ENCODE data around the gene NUTM2F. TPM values are rescaled to one million over a fixed set of nuclear protein-coding genes. Genes with fewer than 3 reads are reported as not detected.
A peak's percentile ranks its signal among the peaks of the same experiment; 100 is the strongest.
"Not testable (repeated sequence)": the region's sequence is repeated elsewhere in the genome, so short reads cannot be mapped to it uniquely, and the experiment has no call there.

Gene NUTM2F, protein sequence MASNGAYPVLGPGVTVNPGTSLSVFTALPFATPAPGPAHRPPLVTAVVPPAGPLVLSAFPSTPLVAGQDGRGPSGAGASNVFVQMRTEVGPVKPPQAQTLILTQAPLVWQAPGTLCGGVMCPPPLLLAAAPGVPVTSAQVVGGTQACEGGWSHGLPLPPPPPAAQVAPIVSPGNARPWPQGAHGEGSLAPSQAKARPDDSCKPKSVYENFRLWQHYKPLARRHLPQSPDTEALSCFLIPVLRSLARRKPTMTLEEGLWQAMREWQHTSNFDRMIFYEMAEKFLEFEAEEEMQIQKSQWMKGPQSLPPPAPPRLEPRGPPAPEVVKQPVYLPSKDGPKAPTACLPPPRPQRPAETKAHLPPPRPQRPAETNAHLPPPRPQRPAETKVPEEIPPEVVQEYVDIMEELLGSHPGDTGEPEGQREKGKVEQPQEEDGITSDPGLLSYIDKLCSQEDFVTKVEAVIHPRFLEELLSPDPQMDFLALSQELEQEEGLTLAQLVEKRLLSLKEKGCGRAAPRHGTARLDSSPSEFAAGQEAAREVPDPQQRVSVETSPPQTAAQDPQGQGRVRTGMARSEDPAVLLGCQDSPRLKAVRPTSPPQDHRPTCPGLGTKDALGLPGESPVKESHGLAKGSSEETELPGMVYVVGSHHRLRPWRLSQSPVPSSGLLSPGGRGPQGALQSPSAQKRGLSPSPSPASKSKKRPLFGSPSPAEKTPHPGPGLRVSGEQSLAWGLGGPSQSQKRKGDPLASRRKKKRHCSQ
- total RNA-seq = not detected

DNA sequence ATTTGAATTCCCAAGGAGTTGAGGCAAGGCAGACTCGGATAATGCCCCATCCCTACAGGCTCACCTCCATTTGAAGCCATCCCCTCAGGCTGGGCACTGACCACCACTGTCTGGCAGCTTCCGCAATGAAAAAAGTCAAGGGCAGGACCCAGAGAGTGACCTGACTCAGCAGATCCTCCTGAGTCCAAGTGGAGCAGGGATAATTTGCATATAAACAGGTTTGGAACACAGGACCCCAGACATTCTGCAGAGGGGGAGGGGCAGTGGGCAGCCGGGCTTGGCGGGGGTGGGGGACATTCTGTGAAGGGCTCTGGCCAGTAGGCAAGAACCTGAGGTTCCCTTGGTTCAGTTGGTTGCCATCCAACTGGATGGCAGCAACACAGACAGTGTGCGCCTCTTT is at the start of gene NUTM2F:
Gene NUTM2F (minus strand): TSS at position 101 of the 400 bp plus-strand sequence. CDS start 21 bp downstream, at position 80.
- H3K27ac ChIP-seq; intact Hi-C loops (cut with DNase I; ENCODE audit: low total_unique reads); DNase-seq (ENCODE audit: low spot score in 2 of 2): not testable (repeated sequence)

DNA sequence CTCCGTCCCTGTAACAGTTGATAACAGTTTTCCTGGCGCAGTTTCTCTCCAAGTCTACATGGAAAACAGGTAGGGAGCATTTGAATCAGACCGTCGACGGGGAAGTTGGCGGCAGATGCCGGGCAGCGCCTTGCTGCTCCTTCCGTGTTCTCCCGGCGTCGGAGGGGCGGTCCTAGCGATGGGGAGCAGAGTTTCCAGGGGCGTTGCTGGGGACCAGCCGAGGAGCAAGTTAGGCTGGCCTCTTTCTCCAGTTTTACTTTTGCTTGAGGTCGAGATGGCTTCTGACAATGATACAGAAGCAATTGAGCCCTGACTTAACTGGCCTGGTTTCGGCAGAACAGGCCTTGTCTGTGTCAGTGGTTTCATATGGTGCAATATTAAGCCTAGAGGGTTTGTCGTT is 46.8 kb upstream of the NUTM2F start:
- DNase-seq (ENCODE audit: low spot score in 2 of 2); intact Hi-C loops (cut with DNase I; ENCODE audit: low total_unique reads); H3K4me1 ChIP-seq; H3K27me3 ChIP-seq; H3K9me3 ChIP-seq; H3K36me3 ChIP-seq: not testable (repeated sequence)
- H3K27ac ChIP-seq = peak overlapping the region; percentile 71 to 86
- H3K4me3 ChIP-seq = peak overlapping the region; percentile 50 to 77 (median 59)

More for the DNA sequence above, at the start of gene NUTM2F:
- not testable (repeated sequence) for H3K4me3 ChIP-seq, H3K27me3 ChIP-seq, H3K9me3 ChIP-seq, H3K36me3 ChIP-seq, H3K4me1 ChIP-seq

DNA sequence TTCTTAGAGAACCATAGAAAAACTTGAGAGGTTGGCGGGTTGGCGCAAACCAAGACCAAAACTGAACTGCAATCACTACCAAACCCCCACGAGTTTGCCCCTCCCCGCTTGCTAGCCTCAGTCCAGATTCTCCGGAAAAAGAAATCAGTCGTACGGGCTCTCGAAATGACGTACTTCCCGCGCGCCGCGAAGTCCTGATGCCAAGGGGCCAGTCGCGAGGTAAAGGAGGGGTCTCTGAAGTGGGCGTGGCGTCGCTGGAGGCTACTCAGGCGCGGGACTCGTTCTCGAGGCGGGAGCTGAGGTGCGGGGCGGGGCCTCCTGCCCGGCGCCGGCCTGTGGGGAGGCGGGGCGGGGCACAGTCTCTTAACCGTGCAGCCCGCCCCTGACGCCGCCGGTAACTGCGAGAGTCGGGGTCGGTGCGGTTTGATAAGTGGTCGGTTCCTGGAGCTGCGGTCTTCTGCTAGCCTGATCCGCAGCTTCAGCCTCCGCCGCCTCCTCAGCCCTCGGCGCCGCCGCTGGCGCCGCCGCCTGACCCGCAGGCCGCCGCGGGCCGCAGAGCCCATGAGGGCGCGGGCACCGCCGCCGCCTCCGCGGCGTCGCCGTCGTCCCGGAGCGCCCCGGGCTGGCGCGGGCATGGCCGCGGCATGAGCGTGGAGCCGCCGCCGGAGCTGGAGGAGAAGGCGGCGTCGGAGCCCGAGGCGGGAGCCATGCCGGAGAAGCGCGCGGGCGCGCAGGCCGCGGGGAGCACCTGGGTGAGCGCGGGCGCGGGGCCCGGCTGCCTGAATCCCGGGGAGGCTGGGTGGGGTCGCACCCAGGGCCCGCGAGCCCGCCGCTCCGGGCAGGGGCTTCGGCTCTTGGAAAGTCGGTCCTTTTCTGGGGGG is 46.0 kb upstream of the NUTM2F start:
- H3K9me3 ChIP-seq; H3K36me3 ChIP-seq; intact Hi-C loops (cut with DNase I; ENCODE audit: low total_unique reads); H3K27me3 ChIP-seq; H3K4me1 ChIP-seq: not testable (repeated sequence)
- Histone ChIP-seq H3K27ac (peak overlapping the region; percentile 71 to 86), H3K4me3 (peak overlapping the region; percentile 50 to 77 (median 59))
- peak in 1 of 3 donors; percentile 38 for TF ChIP-seq POLR2AphosphoS5 (IDR thresholded peaks at IDR 0.05)
- DNase-seq (ENCODE audit: low spot score in 2 of 2) = peak; percentile 81 to 86

DNA sequence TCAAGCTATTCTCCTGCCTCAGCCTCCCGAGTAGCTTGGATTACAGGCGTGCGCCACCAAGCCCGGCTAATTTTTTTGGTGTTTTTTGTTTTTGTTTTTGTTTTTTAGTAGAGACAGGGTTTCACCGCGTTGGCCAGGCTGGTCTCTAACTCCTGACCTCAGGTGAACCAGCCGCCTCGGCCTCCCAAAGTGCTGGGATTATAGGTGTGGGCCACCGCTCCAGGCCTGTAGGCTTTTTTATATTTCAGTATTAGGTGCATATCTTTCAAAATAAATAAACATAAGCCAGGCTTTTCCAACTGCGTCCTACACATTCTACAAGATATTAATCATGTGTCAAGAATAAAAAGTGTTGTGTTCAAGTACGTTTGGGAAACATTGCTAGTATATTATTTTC is 45.3 kb upstream of the NUTM2F start:
- H3K27me3 ChIP-seq; H3K36me3 ChIP-seq; intact Hi-C loops (cut with DNase I; ENCODE audit: low total_unique reads); DNase-seq (ENCODE audit: low spot score in 2 of 2); H3K4me1 ChIP-seq; H3K9me3 ChIP-seq: not testable (repeated sequence)
- peak overlapping the region; percentile 71 to 86 for H3K27ac ChIP-seq
- H3K4me3 ChIP-seq = peak overlapping the region; percentile 50 to 77 (median 59)

DNA sequence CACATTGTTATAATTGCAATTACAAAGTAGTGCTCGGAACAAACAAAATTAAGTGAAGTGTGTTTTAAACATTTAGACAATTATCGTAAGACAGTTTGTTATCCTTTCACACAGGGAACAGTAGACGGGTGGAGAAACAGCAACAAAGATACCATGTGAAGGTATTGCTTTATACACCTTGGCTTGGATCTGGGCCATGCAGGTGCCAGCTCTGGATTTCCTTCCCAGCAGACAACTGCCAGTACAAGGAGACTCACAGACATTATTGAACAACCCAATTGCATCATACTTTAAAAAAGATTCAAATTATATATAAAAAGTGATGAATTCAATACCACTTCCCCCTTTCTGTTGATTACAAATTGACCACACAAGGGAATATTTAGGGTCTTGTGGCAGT is 41.8 kb upstream of the NUTM2F start:
- H3K9me3 ChIP-seq; intact Hi-C loops (cut with DNase I; ENCODE audit: low total_unique reads); H3K4me1 ChIP-seq; H3K4me3 ChIP-seq; H3K27ac ChIP-seq; H3K36me3 ChIP-seq; DNase-seq (ENCODE audit: low spot score in 2 of 2); H3K27me3 ChIP-seq: not testable (repeated sequence)

DNA sequence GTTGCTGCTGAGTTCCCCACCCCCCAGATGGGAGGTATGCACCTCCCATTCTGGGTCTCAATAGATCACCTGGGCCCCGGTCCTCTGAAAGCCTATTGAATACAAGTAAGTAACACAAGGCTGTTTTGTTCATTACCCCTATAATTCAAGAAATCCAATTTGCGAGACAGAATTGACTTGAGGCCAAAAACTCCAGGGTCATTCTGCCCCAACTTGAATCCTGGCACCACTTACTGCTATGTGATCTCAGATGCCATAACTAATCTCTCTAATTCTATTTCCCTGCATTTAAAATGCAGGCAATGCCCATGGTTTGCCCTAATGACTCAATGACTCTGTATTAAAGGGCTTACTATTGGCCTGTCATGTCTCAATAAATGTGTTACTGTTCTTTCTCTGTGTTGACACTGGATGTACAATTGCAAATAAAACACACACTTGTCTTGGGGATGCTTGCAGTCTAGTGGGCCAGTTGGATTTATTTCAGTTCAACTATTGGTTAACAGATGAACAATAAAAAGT is 35.7 kb upstream of the NUTM2F start:
- H3K27ac ChIP-seq; H3K27me3 ChIP-seq; H3K36me3 ChIP-seq; H3K9me3 ChIP-seq; H3K4me3 ChIP-seq; H3K4me1 ChIP-seq; DNase-seq (ENCODE audit: low spot score in 2 of 2); intact Hi-C loops (cut with DNase I; ENCODE audit: low total_unique reads): not testable (repeated sequence)

DNA sequence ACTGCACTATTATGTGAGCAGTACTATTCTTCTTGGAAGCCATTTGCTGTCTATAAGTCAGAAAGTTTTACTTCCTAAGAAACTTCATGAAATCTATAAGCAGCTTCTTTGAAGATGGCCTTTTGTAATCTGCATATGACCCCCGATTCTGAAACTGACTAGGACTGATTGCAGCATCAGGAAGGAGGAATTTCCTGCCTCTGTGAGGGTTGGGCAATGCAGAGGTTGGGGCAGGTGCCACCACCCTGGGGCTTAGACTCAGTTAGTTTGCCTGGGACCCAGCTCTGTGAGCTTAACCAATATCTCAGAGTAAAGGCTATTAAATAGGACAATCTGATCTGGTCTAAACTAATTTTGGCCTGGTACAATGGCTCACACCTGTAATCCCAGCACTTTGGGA is 28.7 kb upstream of the NUTM2F start:
- H3K36me3 ChIP-seq; H3K27ac ChIP-seq; DNase-seq (ENCODE audit: low spot score in 2 of 2); H3K4me3 ChIP-seq; H3K27me3 ChIP-seq; H3K9me3 ChIP-seq; H3K4me1 ChIP-seq; intact Hi-C loops (cut with DNase I; ENCODE audit: low total_unique reads): not testable (repeated sequence)

DNA sequence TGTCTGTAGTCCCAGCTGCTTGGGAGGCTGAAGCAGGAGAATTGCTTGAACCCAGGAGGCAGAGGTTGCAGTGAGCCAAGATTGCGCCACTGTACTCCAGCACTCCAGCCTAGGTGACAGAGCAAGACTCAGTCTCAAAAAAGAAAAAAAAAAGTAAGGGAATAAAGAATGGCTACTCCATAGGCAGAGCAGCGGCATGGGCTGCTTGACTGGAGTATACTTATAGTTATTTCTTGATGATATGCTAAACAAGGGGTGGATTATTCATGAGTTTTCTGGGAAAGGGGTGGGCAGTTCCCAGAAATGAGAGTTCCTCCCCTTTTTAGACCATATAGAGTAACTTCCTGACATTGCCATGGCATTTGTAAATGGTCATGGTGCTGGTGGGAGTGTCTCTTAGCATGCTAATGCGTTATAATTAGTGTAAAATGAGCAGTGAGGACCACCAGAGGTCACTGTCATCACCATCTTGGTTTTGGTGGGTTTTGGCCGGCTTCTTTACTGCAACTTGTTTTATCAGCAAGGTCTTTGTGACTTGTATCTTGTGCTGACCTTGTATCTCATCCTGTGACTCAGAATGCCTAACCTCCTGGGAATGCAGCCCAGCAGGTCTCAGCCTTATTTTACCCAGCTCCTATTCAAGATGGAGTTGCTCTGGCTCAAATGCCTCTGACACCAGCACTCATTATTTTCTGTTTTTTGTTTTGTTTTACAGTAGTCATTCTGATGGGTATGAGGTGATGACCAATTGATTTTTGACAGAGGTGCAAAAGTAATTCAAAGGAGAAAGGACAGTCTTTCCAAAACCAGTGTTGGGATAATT is 23.7 kb upstream of the NUTM2F start:
- H3K27ac ChIP-seq; H3K27me3 ChIP-seq; DNase-seq (ENCODE audit: low spot score in 2 of 2); H3K4me3 ChIP-seq; H3K36me3 ChIP-seq; H3K9me3 ChIP-seq; intact Hi-C loops (cut with DNase I; ENCODE audit: low total_unique reads); H3K4me1 ChIP-seq: not testable (repeated sequence)

DNA sequence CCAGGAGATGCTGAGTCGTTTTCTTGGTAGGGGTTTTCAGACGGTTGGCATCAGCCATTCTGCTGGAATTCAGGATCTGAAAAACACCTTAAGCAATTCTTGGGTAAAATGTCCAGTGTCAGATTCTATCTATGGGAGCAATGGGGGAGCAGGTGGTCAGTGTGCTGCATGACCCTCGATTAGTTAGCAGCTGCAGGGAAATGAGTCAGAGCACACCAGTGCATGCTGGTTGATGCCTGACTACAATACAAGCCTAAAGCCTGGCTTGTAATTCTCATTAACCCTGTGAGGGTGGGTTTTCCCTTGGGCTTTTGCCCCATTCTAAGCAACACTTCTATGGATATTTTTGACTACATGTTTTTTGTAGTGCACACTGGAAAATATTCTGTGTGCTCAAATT is 20.3 kb upstream of the NUTM2F start:
- intact Hi-C loops (cut with DNase I; ENCODE audit: low total_unique reads); H3K36me3 ChIP-seq; H3K9me3 ChIP-seq; H3K27me3 ChIP-seq; H3K27ac ChIP-seq; H3K4me1 ChIP-seq; DNase-seq (ENCODE audit: low spot score in 2 of 2); H3K4me3 ChIP-seq: not testable (repeated sequence)

DNA sequence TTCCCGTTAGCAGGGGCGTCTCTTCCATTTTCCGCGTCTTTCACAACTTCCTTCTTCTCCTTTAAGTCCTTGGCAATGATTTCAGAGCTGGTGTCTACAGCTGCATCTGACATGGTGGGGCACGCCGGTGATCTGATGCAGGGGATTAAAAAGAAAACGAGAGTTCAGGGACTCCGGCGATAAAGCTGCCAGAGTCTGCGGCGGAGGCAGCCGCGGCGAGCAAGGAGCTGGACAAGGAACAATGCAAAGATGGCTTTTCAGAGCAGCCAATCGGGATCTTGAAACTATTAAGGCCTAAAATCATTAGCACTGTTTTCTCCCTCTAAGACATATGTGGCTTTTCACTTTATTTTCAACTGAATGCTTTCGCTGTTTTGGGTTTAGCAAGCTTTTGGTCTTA is 19.0 kb upstream of the NUTM2F start:
- H3K27me3 ChIP-seq; H3K4me3 ChIP-seq; DNase-seq (ENCODE audit: low spot score in 2 of 2); H3K36me3 ChIP-seq; H3K9me3 ChIP-seq; intact Hi-C loops (cut with DNase I; ENCODE audit: low total_unique reads); H3K27ac ChIP-seq; H3K4me1 ChIP-seq: not testable (repeated sequence)

DNA sequence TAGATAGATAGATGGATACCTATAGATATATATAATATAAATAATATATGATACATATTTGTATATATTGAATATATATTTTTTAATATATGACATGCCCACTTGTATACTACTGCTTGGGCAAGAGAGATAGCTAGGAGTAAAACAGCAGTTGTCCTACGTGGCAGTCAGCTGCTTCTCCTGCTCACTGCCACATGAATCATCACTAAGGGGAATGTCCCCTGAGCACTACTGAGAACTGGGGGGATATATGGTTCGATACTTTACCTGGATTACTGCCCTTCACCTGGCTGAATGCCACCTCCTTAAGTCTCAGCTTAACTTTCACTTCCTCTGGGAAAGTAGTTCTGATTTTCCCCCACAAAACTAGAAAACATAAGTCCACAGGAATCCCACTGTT is 13.3 kb upstream of the NUTM2F start:
- H3K4me1 ChIP-seq; H3K9me3 ChIP-seq; H3K27me3 ChIP-seq; H3K27ac ChIP-seq; DNase-seq (ENCODE audit: low spot score in 2 of 2); H3K4me3 ChIP-seq; intact Hi-C loops (cut with DNase I; ENCODE audit: low total_unique reads); H3K36me3 ChIP-seq: not testable (repeated sequence)

DNA sequence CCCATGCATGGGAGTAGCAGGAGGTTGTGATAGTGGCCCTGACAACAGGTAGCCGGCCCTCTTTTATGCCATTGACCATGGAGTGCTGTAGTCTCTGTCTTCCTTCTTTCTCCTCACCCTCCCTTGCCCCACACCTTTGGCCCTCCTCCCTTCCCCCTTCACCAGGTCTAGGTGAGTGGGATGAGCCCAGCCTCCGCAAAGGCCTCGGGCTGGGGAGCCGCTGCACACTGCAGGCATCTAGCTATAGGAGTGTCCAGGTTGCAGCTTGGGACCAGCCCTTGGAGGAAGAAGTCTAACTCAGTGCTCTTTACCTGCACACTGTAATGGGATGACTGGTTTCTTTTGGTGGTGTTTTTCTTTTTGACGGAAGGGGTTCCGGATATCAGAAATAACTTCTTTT is 12.3 kb upstream of the NUTM2F start:
- H3K4me3 ChIP-seq; DNase-seq (ENCODE audit: low spot score in 2 of 2); intact Hi-C loops (cut with DNase I; ENCODE audit: low total_unique reads); H3K27me3 ChIP-seq; H3K9me3 ChIP-seq; H3K4me1 ChIP-seq; H3K36me3 ChIP-seq; H3K27ac ChIP-seq: not testable (repeated sequence)
